ENCODE results near the gene EQTN.

DNA sequence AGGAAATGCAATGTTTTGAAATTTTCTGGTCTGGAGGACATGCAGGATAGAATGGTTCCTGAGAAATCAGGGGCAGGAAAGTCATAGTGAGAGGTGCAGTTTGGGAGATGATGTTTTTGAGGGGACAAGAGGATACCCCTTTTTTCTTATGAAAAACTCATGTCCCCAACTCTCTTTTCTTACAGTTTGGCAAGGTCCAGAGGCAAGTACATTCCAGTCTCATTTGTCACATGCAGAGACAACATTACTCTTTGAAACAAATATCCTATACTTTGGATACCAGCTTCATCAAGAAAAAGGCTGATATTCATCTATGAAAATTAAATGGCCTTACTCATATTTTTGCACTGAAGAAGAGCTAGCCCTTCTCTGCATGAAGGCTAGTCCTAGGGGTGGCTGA, 48.2 kb downstream of the EQTN start:
- TF ChIP-seq POLR2A (IDR thresholded peaks at IDR 0.05; ENCODE audit: low read length) (no peak), CTCF (IDR thresholded peaks at IDR 0.05) (no peak), EHMT2 (IDR thresholded peaks at IDR 0.05; ENCODE audit: low read depth) (no peak), NPAS2 (CRISPR knock-in tag; IDR thresholded peaks at IDR 0.05; ENCODE audit: borderline replicate concordance) (no peak), CHD2 (IDR thresholded peaks at IDR 0.05; ENCODE audit: low read length, partially characterized antibody) (no peak), FOXS1 (CRISPR knock-in tag; IDR thresholded peaks at IDR 0.05) (no peak), REST (IDR thresholded peaks at IDR 0.05) (no peak)

Data from A549 (cell line).